Right atrium auricular region (tissue), 2 donors: ENCODE results near the gene UTP25. TPM values are rescaled to one million over a fixed set of nuclear protein-coding genes. Genes with fewer than 3 reads are reported as not detected.
"Not testable (repeated sequence)": the region's sequence is repeated elsewhere in the genome, so short reads cannot be mapped to it uniquely, and the experiment has no call there.

Source experiments
- DNase-seq: peaks from one replicate; pipeline ENCODE4 v3.0.0-alpha.2; 2019; ENCODE audit warnings: low spot score
- H3K27ac ChIP-seq, 2 donors: fragments of 200-600 bp; sonication (generic); 1 replicate in 1 of 2; 2 replicates in 1 of 2; pipeline ENCODE4 v1.5.1; 2016 to 2019
- H3K27me3 ChIP-seq, 2 donors: fragments of 200-600 bp; sonication (generic); one replicate each; pipeline versions ENCODE4 v1.5.1 to v1.6.0; 2017 to 2019
- H3K36me3 ChIP-seq: fragments of 200-600 bp; sonication (generic); one replicate; pipeline ENCODE4 v1.5.1; 2016
- H3K4me1 ChIP-seq, 2 donors: fragments of 200-600 bp; sonication (generic); one replicate each; pipeline versions ENCODE4 v1.5.1 to v1.6.0; 2017 to 2019
- H3K4me3 ChIP-seq, 2 donors: fragments of 200-600 bp; sonication (generic); 1 replicate in 1 of 2; 2 replicates in 1 of 2; pipeline ENCODE4 v1.5.1; 2017 to 2019; ENCODE audit warnings: mild to moderate bottlenecking in 1 of 2, moderate library complexity in 1 of 2
- H3K9me3 ChIP-seq, 2 donors: fragments of 200-600 bp; sonication (generic); one replicate each; pipeline ENCODE4 v1.5.1; 2019
- total RNA-seq, 2 donors: library from RNA; depleted of rRNA; stranded (reverse); fragments of >200 nt; gene quantifications; one replicate each; pipeline ENCODE4 v1.1.0, GENCODE V29; 2016
- TF ChIP-seq, protein P1 (sequence below), 2 donors: fragments of 200-600 bp; sonication (generic); IDR thresholded peaks; one replicate each; pipeline ENCODE4 v1.5.1; 2019; ENCODE audit warnings: antibody characterized with exemption in 2 of 2

Gene UTP25
- total RNA-seq, 2 donors from 2014 or later = 2.8 to 3.9 TPM

DNA sequence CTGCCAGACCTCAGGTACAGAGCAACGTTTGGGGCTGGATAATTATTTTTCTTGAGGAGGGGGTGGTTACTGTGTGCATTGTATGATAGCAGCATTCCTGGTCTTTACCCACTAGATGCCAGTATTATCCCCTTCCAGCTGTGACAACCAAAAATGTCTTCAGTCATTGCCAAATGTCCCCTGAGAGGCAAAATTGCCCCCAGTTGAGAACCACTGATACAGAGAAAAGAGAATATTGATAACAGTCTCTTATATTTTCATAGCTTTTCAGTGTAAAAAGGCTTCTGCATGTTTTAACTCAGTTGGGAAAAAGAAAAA, 58.4 kb downstream of the UTP25 start:
- TF ChIP-seq, protein P1, sequence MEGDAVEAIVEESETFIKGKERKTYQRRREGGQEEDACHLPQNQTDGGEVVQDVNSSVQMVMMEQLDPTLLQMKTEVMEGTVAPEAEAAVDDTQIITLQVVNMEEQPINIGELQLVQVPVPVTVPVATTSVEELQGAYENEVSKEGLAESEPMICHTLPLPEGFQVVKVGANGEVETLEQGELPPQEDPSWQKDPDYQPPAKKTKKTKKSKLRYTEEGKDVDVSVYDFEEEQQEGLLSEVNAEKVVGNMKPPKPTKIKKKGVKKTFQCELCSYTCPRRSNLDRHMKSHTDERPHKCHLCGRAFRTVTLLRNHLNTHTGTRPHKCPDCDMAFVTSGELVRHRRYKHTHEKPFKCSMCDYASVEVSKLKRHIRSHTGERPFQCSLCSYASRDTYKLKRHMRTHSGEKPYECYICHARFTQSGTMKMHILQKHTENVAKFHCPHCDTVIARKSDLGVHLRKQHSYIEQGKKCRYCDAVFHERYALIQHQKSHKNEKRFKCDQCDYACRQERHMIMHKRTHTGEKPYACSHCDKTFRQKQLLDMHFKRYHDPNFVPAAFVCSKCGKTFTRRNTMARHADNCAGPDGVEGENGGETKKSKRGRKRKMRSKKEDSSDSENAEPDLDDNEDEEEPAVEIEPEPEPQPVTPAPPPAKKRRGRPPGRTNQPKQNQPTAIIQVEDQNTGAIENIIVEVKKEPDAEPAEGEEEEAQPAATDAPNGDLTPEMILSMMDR (IDR thresholded peaks at IDR 0.05) = no peak
- H3K27ac ChIP-seq = no peak overlapping the region

DNA sequence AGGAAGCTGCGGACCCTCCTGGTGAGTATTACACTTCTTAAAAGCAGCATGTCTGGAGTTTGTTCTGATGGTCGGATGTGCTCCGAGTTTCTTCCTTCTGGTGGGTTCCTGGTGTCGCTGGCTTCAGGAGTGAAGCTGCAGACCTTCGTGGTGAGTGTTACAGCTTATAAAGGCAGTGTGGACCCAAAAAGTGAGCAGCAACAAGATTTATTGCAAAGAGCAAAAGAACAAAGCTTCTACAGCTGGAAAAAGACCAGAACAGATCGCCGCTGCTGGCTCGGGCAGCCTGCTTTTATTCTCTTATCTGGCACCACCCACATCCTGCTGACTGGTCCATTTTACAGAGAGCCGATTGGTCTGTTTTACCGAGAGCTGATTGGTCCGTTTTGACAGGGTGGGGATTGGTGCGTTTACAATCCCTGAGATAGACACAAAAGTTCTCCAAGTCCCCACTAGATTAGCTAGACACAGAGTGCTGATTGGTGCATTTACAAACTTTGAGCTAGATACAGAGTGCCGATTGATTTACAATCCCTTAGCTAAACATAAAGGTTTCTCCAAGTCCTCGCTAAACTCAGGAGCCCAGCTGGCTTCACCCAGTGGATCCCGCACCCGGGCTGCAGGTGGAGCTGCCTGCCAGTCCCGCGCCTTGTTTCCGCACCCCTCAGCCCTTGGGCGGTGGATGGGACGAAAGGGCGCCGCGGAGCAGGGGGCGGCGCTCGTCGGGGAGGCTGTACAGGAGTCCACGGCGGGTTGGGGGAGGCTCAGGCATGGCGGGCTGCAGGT, 60.7 kb downstream of the UTP25 start:
- not testable (repeated sequence) for H3K9me3 ChIP-seq, H3K36me3 ChIP-seq, H3K4me1 ChIP-seq, H3K27me3 ChIP-seq, DNase-seq, H3K4me3 ChIP-seq, H3K27ac ChIP-seq

More for the DNA sequence above, 58.4 kb downstream of the UTP25 start:
- Histone ChIP-seq H3K4me1 (no peaks in the 10 kb centered on the region), H3K27me3 (no peaks in the 10 kb centered on the region), H3K9me3 (no peaks in the 10 kb centered on the region), H3K4me3 (no peak overlapping the region), H3K36me3 (no peaks in the 10 kb centered on the region)
- DNase-seq = no peak

DNA sequence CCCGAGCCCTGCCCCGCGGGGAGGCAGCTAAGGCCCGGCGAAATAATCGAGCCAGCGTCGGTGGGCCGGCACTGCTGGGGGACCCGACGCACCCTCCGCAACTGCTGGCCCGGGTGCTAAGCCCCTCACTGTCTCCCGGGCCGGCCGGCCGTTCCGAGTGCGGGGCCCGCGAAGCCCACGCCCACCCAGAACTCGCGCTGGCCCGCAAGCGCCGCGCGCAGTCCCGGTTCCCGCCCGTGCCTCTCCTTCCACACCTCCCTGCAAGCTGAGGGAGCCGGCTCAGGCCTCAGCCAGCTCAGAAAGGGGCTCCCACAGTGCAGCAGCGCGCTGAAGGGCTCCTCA, 61.3 kb downstream of the UTP25 start:
- no peak for DNase-seq

DNA sequence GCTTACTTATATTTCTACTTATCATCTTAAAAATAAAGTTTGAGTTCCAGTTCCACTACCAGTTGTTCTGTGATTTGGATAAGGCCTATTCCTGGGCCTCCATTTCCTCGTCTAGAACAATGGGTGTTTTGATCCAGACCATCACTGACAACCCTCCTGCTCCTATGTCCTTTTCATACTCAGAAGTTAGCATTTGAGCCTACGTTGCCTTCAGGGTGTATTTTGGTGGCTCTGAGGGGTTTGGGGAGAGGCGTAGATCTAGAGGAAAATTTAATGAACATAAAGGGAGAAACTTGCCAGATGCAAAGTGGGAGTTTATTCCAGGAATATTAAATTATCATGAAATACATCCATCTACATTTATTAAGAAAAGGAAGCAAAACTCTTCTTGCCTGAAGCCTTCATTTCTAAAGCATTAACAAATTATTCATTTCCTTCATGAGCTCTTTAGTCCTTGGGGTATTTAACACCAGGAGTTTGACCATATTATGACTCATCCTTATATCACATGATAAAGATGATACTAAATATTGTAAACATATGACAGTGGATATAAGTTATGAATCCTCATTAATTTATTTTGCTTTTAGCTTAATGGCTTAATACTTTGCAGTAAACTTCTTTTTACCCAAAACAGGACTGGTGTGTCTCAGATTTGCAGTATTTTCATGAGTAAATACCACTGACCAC, 63.0 kb downstream of the UTP25 start:
- H3K27me3 ChIP-seq = no peaks in the 10 kb centered on the region
- no peaks in the 10 kb centered on the region for H3K4me1 ChIP-seq
- no peak overlapping the region for H3K27ac ChIP-seq
- TF ChIP-seq, protein P1 (IDR thresholded peaks at IDR 0.05) = no peak
- no peak for DNase-seq
- H3K9me3 ChIP-seq = no peaks in the 10 kb centered on the region
- no peak overlapping the region for H3K4me3 ChIP-seq
- no peaks in the 10 kb centered on the region for H3K36me3 ChIP-seq

More for the DNA sequence above, 61.3 kb downstream of the UTP25 start:
- Histone ChIP-seq H3K4me3 (no peak overlapping the region), H3K4me1 (no peaks in the 10 kb centered on the region), H3K27ac (no peak overlapping the region), H3K9me3 (no peaks in the 10 kb centered on the region), H3K27me3 (no peaks in the 10 kb centered on the region), H3K36me3 (no peaks in the 10 kb centered on the region)
- TF ChIP-seq, protein P1 (IDR thresholded peaks at IDR 0.05) = no peak

DNA sequence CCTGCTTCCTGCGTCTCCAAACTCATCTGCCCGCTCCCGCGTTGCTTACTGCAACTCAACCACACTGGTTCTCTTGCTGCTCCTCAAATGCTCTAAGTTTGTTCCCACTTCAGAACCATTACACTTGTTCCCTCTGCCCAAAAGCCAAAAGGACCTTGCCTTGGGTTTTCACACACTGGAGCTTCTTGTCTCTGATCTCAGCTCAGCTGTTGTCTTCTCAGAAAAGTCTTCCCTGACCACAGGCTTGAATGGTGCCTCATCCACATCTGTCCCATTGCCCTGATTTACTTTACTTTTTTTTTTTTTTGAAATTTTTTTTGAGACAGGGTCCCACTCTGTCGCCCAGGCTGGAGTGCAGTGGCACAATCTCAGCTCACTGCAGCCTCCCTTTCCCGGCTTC, 66.0 kb downstream of the UTP25 start:
- Histone ChIP-seq H3K4me3 (no peak overlapping the region), H3K27me3 (no peaks in the 10 kb centered on the region), H3K27ac (no peak overlapping the region), H3K4me1 (no peaks in the 10 kb centered on the region), H3K9me3 (no peaks in the 10 kb centered on the region), H3K36me3 (no peaks in the 10 kb centered on the region)
- no peak for DNase-seq
- TF ChIP-seq, protein P1 (IDR thresholded peaks at IDR 0.05) = no peak

DNA sequence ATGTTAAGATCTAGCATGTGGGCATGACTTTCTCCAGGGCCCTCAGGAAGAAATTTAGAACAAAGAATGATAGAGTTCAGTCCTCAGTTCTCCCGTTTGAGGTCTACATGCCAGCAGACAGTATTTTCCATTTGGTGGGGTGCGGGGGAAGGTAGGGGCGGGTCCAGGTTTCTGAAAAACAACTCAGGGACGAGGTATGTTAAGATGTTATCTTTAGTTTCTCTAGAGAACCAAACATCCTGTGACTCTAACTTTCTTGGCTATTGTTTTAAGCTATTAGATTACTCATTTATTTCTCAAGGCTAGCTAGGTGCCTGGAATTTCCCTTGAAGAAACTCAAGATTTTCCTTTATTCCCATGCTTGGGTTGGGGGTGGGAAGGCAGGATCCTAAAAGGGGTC, 67.9 kb downstream of the UTP25 start:
- Histone ChIP-seq H3K4me3 (no peak overlapping the region), H3K36me3 (no peaks in the 10 kb centered on the region), H3K27me3 (no peaks in the 10 kb centered on the region), H3K27ac (no peak overlapping the region), H3K9me3 (no peaks in the 10 kb centered on the region), H3K4me1 (no peaks in the 10 kb centered on the region)
- TF ChIP-seq, protein P1 (IDR thresholded peaks at IDR 0.05) = no peak
- no peak for DNase-seq
